HG03135 (cell line): ENCODE results near the gene NOMO2.
"Not testable (repeated sequence)": the region's sequence is repeated elsewhere in the genome, so short reads cannot be mapped to it uniquely, and the experiment has no call there.

Experiments
- ATAC-seq: cut with Tn5 transposase; IDR thresholded peaks from one replicate; pipeline ENCODE4 v1.9.1; 2021; ENCODE audit warnings: mild to moderate bottlenecking, moderate library complexity; ENCODE audit not compliant: unreplicated experiment

The NOMO2 gene

GRCh38 chr16:18575298-18575917, 13.5 kb upstream of the NOMO2 start:
- not testable (repeated sequence) for ATAC-seq

GRCh38 chr16:18573887-18574286, 12.0 kb upstream of the NOMO2 start:
- not testable (repeated sequence) for ATAC-seq

GRCh38 chr16:18572973-18573372, 11.1 kb upstream of the NOMO2 start:
- not testable (repeated sequence) for ATAC-seq

GRCh38 chr16:18571307-18571850, 9.5 kb upstream of the NOMO2 start:
- not testable (repeated sequence) for ATAC-seq

- ATAC-seq: not testable (repeated sequence)
Observed at GRCh38 chr16:18570529-18571306, 8.8 kb upstream of the NOMO2 start.

GRCh38 chr16:18560416-18561220, 1.3 kb downstream of the NOMO2 start:
- not testable (repeated sequence) for ATAC-seq

GRCh38 chr16:18553671-18554070, 8.2 kb downstream of the NOMO2 start:
- not testable (repeated sequence) for ATAC-seq

- ATAC-seq: not testable (repeated sequence)
Observed at GRCh38 chr16:18547382-18547781, 14.5 kb downstream of the NOMO2 start.

GRCh38 chr16:18546853-18547252, 15.0 kb downstream of the NOMO2 start:
- ATAC-seq: not testable (repeated sequence)

- not testable (repeated sequence) for ATAC-seq
Observed at GRCh38 chr16:18544232-18545081, 17.4 kb downstream of the NOMO2 start.

GRCh38 chr16:18541912-18542311, 20.0 kb downstream of the NOMO2 start:
- ATAC-seq: not testable (repeated sequence)

- ATAC-seq: not testable (repeated sequence)
Observed at GRCh38 chr16:18537004-18537403, 24.9 kb downstream of the NOMO2 start.

- not testable (repeated sequence) for ATAC-seq
Observed at GRCh38 chr16:18535519-18536168, 26.3 kb downstream of the NOMO2 start.

GRCh38 chr16:18534308-18534707, 27.6 kb downstream of the NOMO2 start:
- not testable (repeated sequence) for ATAC-seq

GRCh38 chr16:18531323-18531722, 30.6 kb downstream of the NOMO2 start:
- ATAC-seq: not testable (repeated sequence)

GRCh38 chr16:18530329-18530728, 31.6 kb downstream of the NOMO2 start:
- not testable (repeated sequence) for ATAC-seq

- ATAC-seq: not testable (repeated sequence)
Observed at GRCh38 chr16:18526547-18526946, 35.4 kb downstream of the NOMO2 start.

GRCh38 chr16:18525882-18526482, 35.9 kb downstream of the NOMO2 start:
- ATAC-seq: not testable (repeated sequence)

GRCh38 chr16:18522637-18523036, 39.3 kb downstream of the NOMO2 start:
- ATAC-seq: not testable (repeated sequence)
